HCT116 (cell line): ENCODE results near the gene JCHAIN. TPM values are rescaled to one million over a fixed set of nuclear protein-coding genes. Genes with fewer than 3 reads are reported as not detected.
"Not testable (repeated sequence)": the region's sequence is repeated elsewhere in the genome, so short reads cannot be mapped to it uniquely, and the experiment has no call there.

ENCODE experiments used
- ATAC-seq: fragments of 200-7000 bp; cut with Tn5 transposase; 2 replicates; pipeline ENCODE4 v1.9.1; 2020; ENCODE audit warnings: mild to moderate bottlenecking, moderate library complexity
- BruUV-seq: library from RNA; stranded (reverse); fragments of 400-500 nt; replicated peaks from 2 replicates; lab custom pipeline; 2021; lab: Mats Ljungman, UMichigan
- CTCF ChIA-PET: fragments of 300-600 bp; sonication (Branson Sonifier 250); formaldehyde crosslinking; loops from one replicate; lab custom pipeline; 2021; ENCODE audit warnings: antibody characterized with exemption; lab: Charles Lee
- POLR2A ChIA-PET: fragments of 300-600, 350-600 bp; sonication (Branson Sonifier 250); formaldehyde crosslinking; loops from one replicate; lab custom pipeline; 2021; ENCODE audit warnings: antibody characterized with exemption; lab: Charles Lee
- RAD21 ChIA-PET, 2 experiments: fragments of 300-600 bp; sonication (Branson Sonifier 250); formaldehyde crosslinking; loops; one replicate each; lab custom pipeline; 2023; ENCODE audit warnings: low total read pairs in 2 of 2; ENCODE audit not compliant: uncharacterized antibody in 2 of 2, unreplicated experiment in 2 of 2, low non-redundant PET in 1 of 2; lab: Charles Lee
- DNase-seq: peaks from one replicate; pipeline ENCODE4 v3.0.0-alpha.2; 2010; ENCODE audit warnings: low read depth, low spot score
- H2AFZ ChIP-seq: fragments of 200-600 bp; shearing (Covaris generic), sonication (generic); 2 replicates; pipeline ENCODE4 v1.6.1; 2017; ENCODE audit warnings: low read depth, mixed run types, mixed read lengths, antibody characterized with exemption, low read length; ENCODE audit not compliant: poor library complexity, severe bottlenecking
- H3K27ac ChIP-seq: 2 replicates; pipeline ENCODE4 v1.5.1; 2012; ENCODE audit warnings: low read depth, low read length
- H3K27me3 ChIP-seq: fragments of 200-600 bp; sonication (generic); 2 replicates; pipeline ENCODE4 v1.6.1; 2016; ENCODE audit warnings: mixed run types, low read length, mixed read lengths; ENCODE audit not compliant: insufficient read depth
- H3K36me3 ChIP-seq, 2 experiments: fragments of 200-500 bp in 1 of 2; fragments of 200-600 bp in 1 of 2; sonication (Bioruptor generic) in 1 of 2; sonication (generic) in 1 of 2; 2 replicates each; pipeline versions ENCODE4 v1.5.1 to v1.6.1; 2014 to 2016; ENCODE audit warnings: low read length in 2 of 2, inconsistent platforms in 1 of 2, mixed read lengths in 1 of 2, mixed run types in 1 of 2; ENCODE audit not compliant: insufficient read depth in 2 of 2, control insufficient read depth in 1 of 2
- H3K4me1 ChIP-seq, 2 experiments: fragments of 200-600 bp in 1 of 2; sonication (generic) in 1 of 2; 2 replicates each; pipeline versions ENCODE4 v1.5.1 to v1.6.1; 2012 to 2017; ENCODE audit warnings: low read length in 2 of 2, inconsistent platforms in 1 of 2, mild to moderate bottlenecking in 1 of 2, mixed read lengths in 1 of 2, mixed run types in 1 of 2, moderate library complexity in 1 of 2; ENCODE audit not compliant: insufficient read depth in 2 of 2, control insufficient read depth in 1 of 2
- H3K4me2 ChIP-seq: fragments of 200-600 bp; sonication (generic); 2 replicates; pipeline ENCODE4 v1.6.1; 2017; ENCODE audit warnings: mixed run types, low read length, mixed read lengths
- H3K4me3 ChIP-seq, 2 experiments: fragments of 200-600 bp in 1 of 2; sonication (generic) in 1 of 2; replicated peaks in 1 of 2; 2 replicates each; pipeline ENCODE4 v1.5.1; 2011 to 2016; ENCODE audit warnings: low read length in 2 of 2, control low read depth in 1 of 2, low read depth in 1 of 2, mild to moderate bottlenecking in 1 of 2, mixed read lengths in 1 of 2, mixed run types in 1 of 2
- H3K79me2 ChIP-seq: fragments of 200-600 bp; sonication (generic); 2 replicates; pipeline ENCODE4 v1.6.1; 2017; ENCODE audit warnings: mild to moderate bottlenecking, mixed run types, low read length, moderate library complexity, mixed read lengths; ENCODE audit not compliant: insufficient read depth
- H3K9ac ChIP-seq: fragments of 200-600 bp; sonication (generic); 2 replicates; pipeline ENCODE4 v1.6.1; 2016; ENCODE audit warnings: low read length, mixed read lengths
- H3K9me2 ChIP-seq: fragments of 200-600 bp; sonication (generic), shearing (Covaris generic); 2 replicates; pipeline ENCODE4 v1.6.1; 2017; ENCODE audit warnings: mixed run types, mild to moderate bottlenecking, moderate library complexity; ENCODE audit not compliant: insufficient read depth
- H3K9me3 ChIP-seq, 2 experiments: fragments of 200-500 bp in 1 of 2; fragments of 200-600 bp in 1 of 2; sonication (Bioruptor generic) in 1 of 2; sonication (generic) in 1 of 2; 2 replicates each; pipeline ENCODE4 v1.6.1; 2014 to 2017; ENCODE audit warnings: low read length in 2 of 2, mixed read lengths in 2 of 2, inconsistent platforms in 1 of 2, low read depth in 1 of 2, mild to moderate bottlenecking in 1 of 2, mixed run types in 1 of 2, moderate library complexity in 1 of 2; ENCODE audit not compliant: control insufficient read depth in 1 of 2, insufficient read depth in 1 of 2
- H4K20me1 ChIP-seq: fragments of 200-600 bp; sonication (generic), shearing (Covaris generic); 2 replicates; pipeline ENCODE4 v1.6.1; 2017; ENCODE audit warnings: mixed run types, mild to moderate bottlenecking, moderate library complexity; ENCODE audit not compliant: insufficient read depth
- CBX3 ChIP-seq: IDR thresholded peaks from 2 replicates; pipeline ENCODE4 v1.6.1; 2012; ENCODE audit warnings: low read depth
- CEBPB ChIP-seq: IDR thresholded peaks from 2 replicates; pipeline ENCODE4 v1.6.1; 2012; ENCODE audit warnings: low read depth
- RAD21 ChIP-seq: IDR thresholded peaks from 2 replicates; pipeline ENCODE4 v1.6.1; 2012; ENCODE audit warnings: low read depth, mild to moderate bottlenecking
- SP1 ChIP-seq: IDR thresholded peaks from 2 replicates; pipeline ENCODE4 v1.6.1; 2012; ENCODE audit warnings: low read depth
- intact Hi-C: fragments of 100-400 bp; cut with micrococcal nuclease; formaldehyde crosslinking; loops from 2 replicates; pipeline ENCODE4 v1.10.0; 2022
- total RNA-seq: library from RNA; stranded (reverse); gene quantifications from one replicate; pipeline ENCODE4 v1.2.1, GENCODE V29; 2021; ENCODE audit not compliant: unreplicated experiment
- TF ChIP-seq, protein P1 (sequence below), 3 experiments: fragments of 200-600 bp in 1 of 3; sonication (generic) in 1 of 3; IDR thresholded peaks in 2 of 3; conservative IDR thresholded peaks in 1 of 3; 2 replicates each; pipeline ENCODE4 v1.5.1; 2012 to 2017; ENCODE audit warnings: low read depth in 2 of 3, low read length in 2 of 3, antibody characterized with exemption in 1 of 3, borderline replicate concordance in 1 of 3, control low read depth in 1 of 3, mild to moderate bottlenecking in 1 of 3, mixed read lengths in 1 of 3, mixed run types in 1 of 3, moderate library complexity in 1 of 3; ENCODE audit not compliant: insufficient read depth in 1 of 3

JCHAIN gene
- total RNA-seq, 1 experiment from 2014 or later = 0.79 TPM

DNA sequence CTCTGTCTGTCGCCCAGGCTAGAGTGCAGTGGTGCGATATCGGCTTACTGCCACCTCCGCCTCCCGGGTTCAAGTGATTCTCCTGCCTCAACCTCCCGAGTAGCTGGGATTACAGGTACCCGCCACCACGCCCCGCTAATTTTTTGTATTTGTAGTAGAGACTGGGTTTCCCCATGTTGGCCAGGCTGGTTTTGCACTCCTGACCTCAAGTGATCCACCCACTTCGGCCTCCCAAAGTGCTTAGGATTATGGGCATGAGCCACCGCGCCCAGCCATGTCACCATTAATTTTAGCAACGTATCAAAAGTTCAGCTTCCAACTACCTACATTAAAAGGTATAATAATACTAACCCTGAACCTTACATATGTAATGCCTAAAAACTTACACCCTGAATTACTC lies 21.1 kb upstream of the JCHAIN start:
- no peak for DNase-seq
- RAD21 ChIA-PET = no interaction called here
- peaks cover 38% of the 10 kb centered on the region for H3K79me2 ChIP-seq
- H4K20me1 ChIP-seq = peaks cover 4% of the 10 kb centered on the region; the same call in 1 of the 2 replicates
- H3K9me2 ChIP-seq = no peaks in the 10 kb centered on the region
- H3K27me3 ChIP-seq = no peaks in the 10 kb centered on the region
- peaks cover 11 to 16% of the 10 kb centered on the region in 2 experiments for H3K4me1 ChIP-seq
- intact Hi-C loops = loop anchor here (5.0 to 10.0 kb wide), 3 partner anchors 85 to 307 kb away; partner anchors contain the start of genes DCK and GRSF1
- no peak for ATAC-seq
- H3K4me2 ChIP-seq = peak overlapping the region; percentile 89
- peak overlapping the region; percentile 98 to 99 for H3K4me3 ChIP-seq
- H3K27ac ChIP-seq = peak overlapping the region; percentile 86
- peak overlapping the region; percentile 60 for H2AFZ ChIP-seq
- POLR2A ChIA-PET = no interaction called here
- CTCF ChIA-PET = interaction anchor here (1.2 kb wide), 1 partner anchor 36 kb away, joined by 4 read pairs; no protein-coding TSS in a partner anchor
- H3K9me3 ChIP-seq = no peaks in the 10 kb centered on the region
- H3K9ac ChIP-seq = peak overlapping the region; percentile 95
- peaks cover 8 to 16% of the 10 kb centered on the region in 2 experiments; a peak in 3 of 4 replicates for H3K36me3 ChIP-seq
- no TSS peak for BruUV-seq
- TF ChIP-seq CBX3 (no peak), SP1 (no peak), RAD21 (no peak), CEBPB (no peak)
- TF ChIP-seq, protein P1, sequence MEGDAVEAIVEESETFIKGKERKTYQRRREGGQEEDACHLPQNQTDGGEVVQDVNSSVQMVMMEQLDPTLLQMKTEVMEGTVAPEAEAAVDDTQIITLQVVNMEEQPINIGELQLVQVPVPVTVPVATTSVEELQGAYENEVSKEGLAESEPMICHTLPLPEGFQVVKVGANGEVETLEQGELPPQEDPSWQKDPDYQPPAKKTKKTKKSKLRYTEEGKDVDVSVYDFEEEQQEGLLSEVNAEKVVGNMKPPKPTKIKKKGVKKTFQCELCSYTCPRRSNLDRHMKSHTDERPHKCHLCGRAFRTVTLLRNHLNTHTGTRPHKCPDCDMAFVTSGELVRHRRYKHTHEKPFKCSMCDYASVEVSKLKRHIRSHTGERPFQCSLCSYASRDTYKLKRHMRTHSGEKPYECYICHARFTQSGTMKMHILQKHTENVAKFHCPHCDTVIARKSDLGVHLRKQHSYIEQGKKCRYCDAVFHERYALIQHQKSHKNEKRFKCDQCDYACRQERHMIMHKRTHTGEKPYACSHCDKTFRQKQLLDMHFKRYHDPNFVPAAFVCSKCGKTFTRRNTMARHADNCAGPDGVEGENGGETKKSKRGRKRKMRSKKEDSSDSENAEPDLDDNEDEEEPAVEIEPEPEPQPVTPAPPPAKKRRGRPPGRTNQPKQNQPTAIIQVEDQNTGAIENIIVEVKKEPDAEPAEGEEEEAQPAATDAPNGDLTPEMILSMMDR (IDR thresholded peaks at IDR 0.05 in 2 of 3, conservative IDR thresholded peaks at IDR 0.05 in 1 of 3; ENCODE audit: borderline replicate concordance in 1 of 3, insufficient read depth in 1 of 3, low read depth in 2 of 3, low read length in 2 of 3) = no peak

DNA sequence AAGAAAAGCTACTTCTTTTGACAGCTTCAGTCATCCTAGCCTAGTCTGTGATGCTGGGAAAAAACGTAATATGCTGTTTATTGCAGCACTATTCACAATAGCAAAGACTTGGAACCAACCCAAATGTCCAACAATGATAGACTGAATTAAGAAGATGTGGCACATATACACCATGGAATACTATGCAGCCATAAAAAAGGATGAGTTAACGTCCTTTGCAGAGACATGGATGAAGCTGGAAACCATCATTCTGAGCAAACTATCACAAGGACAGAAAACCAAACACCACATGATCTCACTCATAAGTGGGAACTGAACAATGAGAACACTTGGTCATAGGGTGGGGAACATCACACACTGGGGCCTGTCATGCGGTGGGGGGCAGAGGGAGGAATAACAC lies 15.8 kb upstream of the JCHAIN start:
- H3K4me1 ChIP-seq, CTCF ChIA-PET, H3K36me3 ChIP-seq, DNase-seq, H4K20me1 ChIP-seq, H3K79me2 ChIP-seq, POLR2A ChIA-PET, H3K4me3 ChIP-seq, H2AFZ ChIP-seq, H3K9me2 ChIP-seq, H3K9ac ChIP-seq, H3K27ac ChIP-seq, BruUV-seq, H3K27me3 ChIP-seq, RAD21 ChIA-PET, ATAC-seq, H3K9me3 ChIP-seq, H3K4me2 ChIP-seq: not testable (repeated sequence)
- intact Hi-C loops = loop anchor here (10.0 kb wide), 1 partner anchor 313 kb away; the partner anchor contains the start of gene DCK
